Measurements from ENCODE around the gene NTHL1.

NTHL1 gene

DNA sequence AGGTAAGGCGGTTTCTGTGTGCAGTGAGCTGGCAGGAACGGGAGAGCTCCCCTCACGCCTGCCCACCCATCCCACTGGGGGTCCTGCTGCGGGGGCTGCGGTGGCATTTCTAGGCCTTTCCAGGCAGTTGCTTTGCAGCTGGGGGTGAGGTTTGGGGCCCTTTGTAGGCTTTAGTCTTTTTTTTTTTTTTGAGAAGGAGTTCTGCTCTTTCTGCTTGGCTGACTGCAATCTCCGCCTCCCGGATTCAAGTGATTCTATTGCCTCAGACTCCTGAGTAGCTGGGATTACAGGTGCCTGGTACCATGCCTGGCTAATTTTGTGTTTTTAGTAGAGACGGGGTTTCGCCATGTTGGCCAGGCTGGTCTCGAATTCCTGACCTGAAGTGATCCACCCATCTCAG lies 11.2 kb upstream of the NTHL1 start:
- no peak for TF ChIP-seq LEF1 (IDR thresholded peaks at IDR 0.05; ENCODE audit: borderline replicate concordance)
- no peak for TF ChIP-seq SP1 (IDR thresholded peaks at IDR 0.05)
- TF ChIP-seq HDGF (IDR thresholded peaks at IDR 0.05; ENCODE audit: borderline replicate concordance), result no peak
- TF ChIP-seq L3MBTL2 (conservative IDR thresholded peaks at IDR 0.05), result no peak
- TF ChIP-seq, protein P1, sequence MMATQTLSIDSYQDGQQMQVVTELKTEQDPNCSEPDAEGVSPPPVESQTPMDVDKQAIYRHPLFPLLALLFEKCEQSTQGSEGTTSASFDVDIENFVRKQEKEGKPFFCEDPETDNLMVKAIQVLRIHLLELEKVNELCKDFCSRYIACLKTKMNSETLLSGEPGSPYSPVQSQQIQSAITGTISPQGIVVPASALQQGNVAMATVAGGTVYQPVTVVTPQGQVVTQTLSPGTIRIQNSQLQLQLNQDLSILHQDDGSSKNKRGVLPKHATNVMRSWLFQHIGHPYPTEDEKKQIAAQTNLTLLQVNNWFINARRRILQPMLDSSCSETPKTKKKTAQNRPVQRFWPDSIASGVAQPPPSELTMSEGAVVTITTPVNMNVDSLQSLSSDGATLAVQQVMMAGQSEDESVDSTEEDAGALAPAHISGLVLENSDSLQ (IDR thresholded peaks at IDR 0.05), result no peak
- TF ChIP-seq CTBP1 (IDR thresholded peaks at IDR 0.05; ENCODE audit: borderline replicate concordance), result no peak
- no peak for TF ChIP-seq SUZ12 (IDR thresholded peaks at IDR 0.05)
- no peak for TF ChIP-seq BHLHE40 (IDR thresholded peaks at IDR 0.05; ENCODE audit: borderline replicate concordance)
- ChIA-PET POLR2A (no interaction called here), CTCF (interaction anchor here (0.6 kb wide), 1 partner anchor 35 kb away, joined by 3 read pairs; no protein-coding TSS in a partner anchor)
- DNase-seq (ENCODE audit: extremely low spot score), result no peak

DNA sequence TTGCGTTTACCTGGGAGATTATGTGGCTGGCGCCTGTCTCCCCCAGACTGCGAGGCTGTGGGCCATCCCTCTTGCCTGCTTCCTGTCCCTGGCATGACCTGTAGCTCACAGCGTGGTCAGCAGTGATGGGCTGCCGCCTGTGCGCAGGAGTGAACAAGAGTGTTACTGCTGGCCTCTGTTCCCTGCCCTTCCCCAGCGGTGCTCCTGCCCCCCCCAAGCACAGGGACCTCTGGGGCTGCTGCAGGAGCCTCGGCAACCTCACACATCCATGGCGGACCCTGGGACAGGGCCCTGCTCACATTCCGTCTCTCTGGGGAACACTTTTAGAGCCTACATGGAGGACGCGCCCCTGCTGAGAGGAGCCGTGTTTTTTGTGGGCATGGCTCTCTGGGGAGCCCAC lies 10.8 kb upstream of the NTHL1 start:
- ChIA-PET CTCF (interaction anchor here (0.6 kb wide), 1 partner anchor 34 kb away, joined by 3 read pairs; no protein-coding TSS in a partner anchor), POLR2A (no interaction called here)
- no peak for DNase-seq (ENCODE audit: extremely low spot score)
- TF ChIP-seq HDGF (IDR thresholded peaks at IDR 0.05; ENCODE audit: borderline replicate concordance) (no peak), SUZ12 (IDR thresholded peaks at IDR 0.05) (no peak), ELF4 (IDR thresholded peaks at IDR 0.05) (no peak), ZNF384 (IDR thresholded peaks at IDR 0.05) (no peak), CTBP1 (IDR thresholded peaks at IDR 0.05; ENCODE audit: borderline replicate concordance) (no peak), ARNT (IDR thresholded peaks at IDR 0.05) (no peak), TARDBP (IDR thresholded peaks at IDR 0.05) (no peak), FOXA1 (IDR thresholded peaks at IDR 0.05) (no peak), FOXM1 (IDR thresholded peaks at IDR 0.05; ENCODE audit: borderline replicate concordance) (no peak), LEF1 (IDR thresholded peaks at IDR 0.05; ENCODE audit: borderline replicate concordance) (no peak)

DNA sequence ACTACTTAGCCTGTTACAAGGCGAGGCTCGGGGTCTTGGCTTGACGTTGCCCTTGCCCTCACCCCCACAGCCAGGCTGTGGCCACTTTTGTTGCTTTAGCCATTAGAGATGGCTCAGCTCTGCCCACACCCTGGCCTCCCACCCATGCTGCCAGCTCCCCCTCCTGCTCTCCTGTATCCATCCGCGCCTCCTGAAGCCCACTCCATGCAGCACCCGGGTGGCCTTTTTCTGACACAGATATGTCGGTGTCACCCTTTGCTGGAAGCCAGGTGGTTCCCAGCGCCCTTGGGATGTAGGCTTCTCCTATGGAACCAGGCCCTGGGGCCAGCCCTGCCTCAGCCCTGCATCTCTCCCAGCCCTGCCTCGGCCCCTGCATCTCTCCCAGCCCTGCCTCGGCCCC lies 9.8 kb upstream of the NTHL1 start:
- TF ChIP-seq, protein P1 (IDR thresholded peaks at IDR 0.05), result no peak
- TF ChIP-seq CTBP1 (IDR thresholded peaks at IDR 0.05; ENCODE audit: borderline replicate concordance) (no peak), TARDBP (IDR thresholded peaks at IDR 0.05) (no peak), FOXM1 (IDR thresholded peaks at IDR 0.05; ENCODE audit: borderline replicate concordance) (no peak), NFRKB (IDR thresholded peaks at IDR 0.05) (no peak), SUZ12 (IDR thresholded peaks at IDR 0.05) (no peak), ARNT (IDR thresholded peaks at IDR 0.05) (no peak), FOXA1 (IDR thresholded peaks at IDR 0.05) (no peak), ELF4 (IDR thresholded peaks at IDR 0.05) (no peak), HDGF (IDR thresholded peaks at IDR 0.05; ENCODE audit: borderline replicate concordance) (no peak), SP1 (IDR thresholded peaks at IDR 0.05) (no peak), L3MBTL2 (conservative IDR thresholded peaks at IDR 0.05) (no peak), ZNF384 (IDR thresholded peaks at IDR 0.05) (no peak)
- ChIA-PET POLR2A (interaction anchor here (0.6 to 1.5 kb wide), 3 partner anchors 10 to 98 kb away, joined by 3 to 11 read pairs (median 7); partner anchors contain the start of genes NTHL1, RPS2, TRAF7 and TSC2), CTCF (interaction anchor here (0.9 kb wide), 1 partner anchor 22 kb away, joined by 3 read pairs; no protein-coding TSS in a partner anchor)
- no peak for DNase-seq (ENCODE audit: extremely low spot score)

DNA sequence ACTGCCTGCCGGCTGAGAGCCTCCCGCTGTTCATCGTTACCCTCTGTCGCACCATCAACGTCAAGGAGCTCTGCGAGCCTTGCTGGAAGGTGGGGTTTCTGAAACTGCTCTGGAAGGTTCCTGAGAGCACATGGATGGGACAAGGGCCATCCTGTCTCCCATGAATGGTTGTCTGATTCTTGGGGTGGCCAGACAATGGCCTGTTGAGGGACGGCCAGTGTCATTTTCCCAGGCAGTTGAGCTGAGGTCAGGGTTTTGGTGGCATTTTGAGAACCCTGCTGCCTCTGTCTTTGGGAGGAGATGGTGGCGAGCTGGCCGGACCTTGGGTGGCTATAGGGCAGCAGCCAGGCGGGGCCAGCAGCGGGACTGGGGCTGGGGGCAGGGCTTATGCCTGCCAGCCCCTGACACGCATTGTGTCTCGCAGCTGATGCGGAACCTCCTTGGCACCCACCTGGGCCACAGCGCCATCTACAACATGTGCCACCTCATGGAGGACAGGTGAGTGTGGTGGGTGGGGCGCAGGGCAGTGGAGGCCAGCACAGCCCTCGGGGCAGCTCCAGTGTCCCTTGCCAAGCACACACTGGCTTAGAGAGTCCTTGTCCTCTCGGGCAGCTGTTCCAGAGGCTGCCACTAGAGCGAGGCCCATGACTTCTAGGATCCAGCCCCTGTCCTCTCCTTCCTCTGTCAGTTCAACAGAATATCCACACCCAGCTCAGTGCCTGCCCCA lies 9.2 kb upstream of the NTHL1 start:
- ChIA-PET CTCF (interaction anchor here (0.7 to 0.9 kb wide), 2 partner anchors 9 to 22 kb away, joined by 3 read pairs; partner anchors contain the start of gene NTHL1), POLR2A (interaction anchor here (0.5 to 1.5 kb wide), 5 partner anchors 9 to 117 kb away, joined by 3 to 11 read pairs (median 4); partner anchors contain the start of genes NTHL1, RPS2, TRAF7 and TSC2)
- TF ChIP-seq FOXK2 (IDR thresholded peaks at IDR 0.05) (no peak), CTBP1 (IDR thresholded peaks at IDR 0.05; ENCODE audit: borderline replicate concordance) (no peak), LEF1 (IDR thresholded peaks at IDR 0.05; ENCODE audit: borderline replicate concordance) (no peak), ZNF384 (IDR thresholded peaks at IDR 0.05) (no peak), BHLHE40 (IDR thresholded peaks at IDR 0.05; ENCODE audit: borderline replicate concordance) (no peak), ARNT (IDR thresholded peaks at IDR 0.05) (no peak), SP1 (IDR thresholded peaks at IDR 0.05) (no peak)
- DNase-seq (ENCODE audit: extremely low spot score), result peak; percentile 48

DNA sequence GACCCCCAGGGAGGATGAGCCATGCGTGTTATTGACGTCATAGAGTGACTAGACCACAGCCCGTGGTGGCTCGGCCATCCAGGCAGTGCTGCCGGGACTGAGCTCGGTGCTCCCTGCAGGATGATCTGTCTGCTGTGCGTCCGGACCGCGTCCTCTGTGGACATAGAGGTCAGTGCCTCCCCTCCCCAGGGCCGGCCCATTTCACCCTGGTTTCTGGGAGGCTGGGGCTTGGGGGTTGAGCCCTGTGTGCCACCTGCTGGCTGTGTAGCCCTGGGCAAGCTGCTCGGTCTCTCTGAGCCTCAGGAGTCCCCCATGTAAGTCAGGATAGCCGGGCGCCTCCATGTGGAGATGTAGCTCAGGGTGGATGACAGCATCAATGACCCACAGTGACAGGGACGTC lies 8.4 kb upstream of the NTHL1 start:
- TF ChIP-seq TARDBP (IDR thresholded peaks at IDR 0.05) (no peak), FOXK2 (IDR thresholded peaks at IDR 0.05) (no peak), L3MBTL2 (conservative IDR thresholded peaks at IDR 0.05) (no peak), LEF1 (IDR thresholded peaks at IDR 0.05; ENCODE audit: borderline replicate concordance) (no peak)
- DNase-seq (ENCODE audit: extremely low spot score), result no peak
- ChIA-PET POLR2A (interaction anchor here (1.5 kb wide), 1 partner anchor 91 kb away, joined by 7 read pairs; the partner anchor contains the start of gene RPS2), CTCF (no interaction called here)

DNA sequence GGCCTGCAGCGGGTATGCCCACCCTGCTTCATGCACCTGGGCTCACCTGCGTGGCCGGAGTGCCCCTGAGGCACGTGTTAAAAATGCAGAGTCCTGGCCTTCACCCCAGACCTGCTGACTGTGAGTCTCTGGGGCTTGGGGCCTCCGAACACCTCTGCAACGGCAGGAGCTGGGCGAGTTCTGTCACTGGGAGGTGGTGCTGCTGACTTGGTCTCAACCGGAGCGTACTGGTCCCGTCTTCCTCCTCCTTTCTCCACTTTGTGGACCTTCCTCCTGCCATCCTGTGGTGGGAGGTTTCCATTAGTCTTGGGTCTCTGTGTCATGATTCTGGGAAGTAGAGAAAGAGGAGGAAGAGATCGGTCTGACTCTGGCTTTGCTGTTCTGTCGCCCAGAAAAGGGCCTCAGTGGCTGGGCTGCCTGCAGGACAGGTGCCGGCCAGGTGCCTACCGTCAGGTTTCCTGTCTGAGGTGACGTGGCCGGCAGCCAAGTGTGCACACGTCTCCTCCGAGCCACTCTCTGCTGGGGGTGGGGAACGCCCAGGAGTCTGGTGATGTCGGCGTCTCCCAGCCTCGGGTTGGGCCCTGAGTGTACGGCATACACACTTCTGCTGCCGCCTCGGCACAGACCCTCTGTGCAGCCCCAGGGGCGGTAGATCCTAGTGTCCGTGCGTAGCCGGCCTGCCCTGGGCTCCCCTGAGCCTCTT lies 7.1 kb upstream of the NTHL1 start:
- POLR2A ChIA-PET, result no interaction called here
- no peak for DNase-seq (ENCODE audit: extremely low spot score)
- TF ChIP-seq LEF1 (IDR thresholded peaks at IDR 0.05; ENCODE audit: borderline replicate concordance) (no peak), SUZ12 (IDR thresholded peaks at IDR 0.05) (no peak)
- CTCF ChIA-PET, result no interaction called here

DNA sequence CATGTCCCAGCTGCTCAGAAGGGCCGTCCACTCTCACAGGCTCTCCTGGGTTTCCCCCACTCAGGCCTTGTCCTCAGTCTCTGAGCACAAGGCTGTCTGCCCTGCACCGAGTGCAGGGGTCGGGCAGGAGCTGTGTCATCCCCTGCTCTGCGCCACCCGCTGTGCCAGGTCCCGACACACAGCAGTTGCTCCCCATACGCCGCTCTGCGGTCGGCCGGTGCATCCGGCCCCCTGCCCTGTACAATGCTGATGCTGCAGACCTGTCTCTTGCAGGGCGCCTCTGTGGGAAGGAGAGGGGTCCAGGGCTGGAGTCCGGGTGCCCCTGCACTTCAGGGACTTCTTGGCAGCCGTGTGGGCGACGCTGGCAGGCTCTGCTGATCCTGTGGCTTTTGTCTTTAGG lies 6.3 kb upstream of the NTHL1 start:
- DNase-seq (ENCODE audit: extremely low spot score), result no peak
- ChIA-PET POLR2A (no interaction called here), CTCF (interaction anchor here (0.9 kb wide), 1 partner anchor 31 kb away, joined by 3 read pairs; no protein-coding TSS in a partner anchor)
- no peak for TF ChIP-seq NFRKB (IDR thresholded peaks at IDR 0.05)
- TF ChIP-seq FOXA1 (IDR thresholded peaks at IDR 0.05), result no peak
- no peak for TF ChIP-seq SUZ12 (IDR thresholded peaks at IDR 0.05)
- TF ChIP-seq, protein P1 (IDR thresholded peaks at IDR 0.05), result no peak
- TF ChIP-seq FOXK2 (IDR thresholded peaks at IDR 0.05), result no peak
- TF ChIP-seq ZNF384 (IDR thresholded peaks at IDR 0.05), result no peak

All from HEK293T (cell line).